Stimulated activated CD4-positive, alpha-beta T cell treated with anti-CD3 and anti-CD28 coated beads, Interleukin-2, amount 100 ng/mL, for 48 hours (primary cell): Measurements from ENCODE around the gene TPRG1.
"Not testable (repeated sequence)": the region's sequence is repeated elsewhere in the genome, so short reads cannot be mapped to it uniquely, and the experiment has no call there.

Experiments used
- DNase-seq, 2 donors: peaks; one replicate each; pipeline ENCODE4 v3.0.0-alpha.2; 2020

TPRG1 gene

DNA sequence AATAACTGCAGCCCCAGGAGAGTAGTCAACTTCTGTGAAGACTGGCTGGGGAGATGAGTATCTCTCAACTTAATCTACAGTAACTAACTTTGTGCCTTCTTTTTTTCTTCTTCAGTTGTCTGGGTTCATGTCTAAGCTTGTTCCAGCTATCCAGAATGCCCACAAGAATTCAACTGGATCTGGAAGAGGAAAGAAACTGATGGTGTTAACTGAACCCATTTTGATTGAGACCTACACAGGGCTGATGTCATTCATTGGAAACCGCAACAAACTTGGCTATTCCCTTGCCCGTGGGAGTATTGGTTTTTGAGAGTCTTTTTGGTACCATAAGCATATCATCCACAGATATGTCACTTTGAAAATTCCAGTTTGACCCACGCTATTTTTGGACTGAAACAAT is 148.7 kb downstream of the TPRG1 start:
- DNase-seq = no peak

DNA sequence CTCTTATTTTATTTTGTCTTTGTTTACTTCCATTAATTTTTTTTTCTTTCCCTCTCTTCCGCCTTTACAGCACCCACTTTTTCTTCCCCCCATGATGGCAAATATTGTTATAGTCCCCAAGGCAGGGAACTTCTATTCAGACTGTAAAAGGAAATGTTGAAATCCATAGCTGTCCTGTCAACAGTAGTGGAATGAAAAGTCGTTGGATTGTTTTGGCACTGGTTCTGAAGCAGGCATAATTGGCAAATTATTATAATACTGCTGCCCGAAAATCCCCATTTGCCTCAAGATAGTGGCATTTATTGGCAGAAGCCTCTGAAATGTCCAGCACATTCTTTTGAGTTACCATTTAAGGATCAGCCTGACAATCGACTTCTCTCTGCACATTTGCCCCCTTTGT is 150.6 kb downstream of the TPRG1 start:
- no peak for DNase-seq

DNA sequence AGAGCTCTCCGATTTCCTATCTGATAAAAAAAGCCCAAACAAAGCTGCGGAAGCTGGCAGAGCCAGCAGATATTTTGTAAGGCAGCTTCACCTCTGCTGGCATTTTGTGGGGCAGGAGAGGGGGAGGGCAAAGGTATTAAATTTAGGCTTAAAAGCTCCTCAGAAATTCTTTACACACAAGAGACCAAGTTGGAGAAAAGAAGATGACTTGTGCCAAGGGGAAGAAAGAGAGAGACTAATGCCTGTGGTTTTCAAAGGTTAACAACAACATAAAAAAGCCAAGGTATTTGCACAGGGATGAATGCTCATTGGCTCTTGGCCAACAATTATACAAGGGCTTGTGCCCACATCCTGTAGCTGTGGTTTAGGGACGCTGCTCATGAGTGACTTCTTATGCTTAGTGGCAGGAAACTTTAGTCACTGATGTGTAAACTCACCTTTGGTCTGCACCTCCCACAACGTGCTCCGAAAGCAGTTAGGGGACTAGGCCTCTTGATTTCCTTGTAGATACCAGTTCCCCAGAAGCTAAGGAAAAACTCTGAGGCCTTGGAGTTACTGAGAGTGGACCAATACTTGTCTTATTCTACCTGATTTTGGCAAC is 152.9 kb downstream of the TPRG1 start:
- peak; percentile 56 to 63 for DNase-seq

DNA sequence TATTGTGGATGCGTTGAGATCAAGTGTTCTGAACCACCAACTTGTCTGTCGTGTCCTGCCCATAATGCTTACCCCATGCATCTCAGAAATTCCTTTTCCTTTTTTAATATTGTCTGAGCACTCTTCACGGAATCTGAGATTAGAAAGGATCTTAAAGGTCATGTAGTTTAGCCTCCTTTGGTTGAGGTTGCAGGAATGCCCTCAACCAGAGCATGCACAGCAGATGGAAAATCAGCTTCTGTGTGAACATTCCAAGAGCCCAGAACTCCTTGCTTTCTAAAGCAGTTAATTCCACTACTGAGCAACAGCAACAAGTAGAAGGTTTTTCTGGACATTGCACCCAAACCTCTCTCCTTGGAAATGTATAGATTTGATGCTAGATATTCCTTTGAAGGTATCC is 153.7 kb downstream of the TPRG1 start:
- DNase-seq = no peak

DNA sequence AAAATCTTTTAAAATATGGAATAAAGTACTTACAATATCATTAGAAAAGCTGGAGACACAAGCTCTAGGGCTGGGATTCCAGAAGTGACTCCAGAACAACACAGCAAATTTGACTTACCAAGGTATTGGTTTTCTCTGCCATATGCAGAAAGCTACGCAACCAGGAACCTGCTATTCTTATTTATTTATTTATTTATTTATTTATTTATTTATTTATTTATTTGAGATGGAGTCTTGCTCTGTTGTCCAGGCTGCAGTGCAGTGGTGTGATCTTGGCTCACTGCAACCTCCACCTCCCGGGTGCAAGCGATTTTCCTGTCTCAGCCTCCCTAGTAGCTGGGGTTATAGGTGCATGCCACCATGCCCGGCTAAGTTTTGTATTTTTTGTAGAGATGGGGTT is 157.9 kb downstream of the TPRG1 start:
- not testable (repeated sequence) for DNase-seq

DNA sequence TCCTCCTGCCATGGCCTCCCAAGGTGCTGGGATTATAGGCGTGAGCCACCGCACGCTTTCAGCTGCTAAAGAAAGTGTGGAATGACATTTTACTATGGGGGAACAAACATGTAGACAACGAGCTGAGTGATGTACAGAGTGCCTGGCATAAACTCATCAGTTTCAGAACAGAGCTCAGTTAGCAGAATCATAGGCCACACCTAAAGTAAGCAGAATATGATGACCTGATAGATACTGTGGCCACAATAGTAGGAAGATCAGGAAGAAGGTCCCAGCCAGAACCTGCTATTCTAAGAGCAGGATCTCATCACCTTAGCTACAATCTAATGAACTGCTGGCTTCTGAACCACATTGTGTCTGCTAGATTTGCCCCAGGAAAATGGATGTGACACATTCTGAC is 158.3 kb downstream of the TPRG1 start:
- no peak for DNase-seq

DNA sequence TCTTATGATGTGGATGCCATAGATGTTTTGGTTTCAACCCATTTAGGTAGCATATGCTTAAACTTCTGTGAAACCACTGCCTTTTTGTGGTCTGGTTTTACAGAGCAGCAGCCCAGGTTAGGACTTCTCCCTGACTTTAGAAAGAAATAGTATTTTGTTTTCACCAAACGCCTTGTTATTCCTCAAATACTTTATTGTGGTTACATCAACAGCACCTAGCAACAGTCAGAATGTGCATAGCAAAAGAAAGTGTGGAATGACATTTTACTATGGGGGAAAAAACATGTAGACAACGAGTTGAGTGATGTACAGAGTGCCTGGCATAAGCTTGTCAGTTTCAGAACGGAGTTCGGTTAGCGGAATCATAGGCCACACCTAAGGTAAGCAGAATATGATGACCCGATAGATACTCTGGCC is 159.2 kb downstream of the TPRG1 start:
- no peak for DNase-seq

DNA sequence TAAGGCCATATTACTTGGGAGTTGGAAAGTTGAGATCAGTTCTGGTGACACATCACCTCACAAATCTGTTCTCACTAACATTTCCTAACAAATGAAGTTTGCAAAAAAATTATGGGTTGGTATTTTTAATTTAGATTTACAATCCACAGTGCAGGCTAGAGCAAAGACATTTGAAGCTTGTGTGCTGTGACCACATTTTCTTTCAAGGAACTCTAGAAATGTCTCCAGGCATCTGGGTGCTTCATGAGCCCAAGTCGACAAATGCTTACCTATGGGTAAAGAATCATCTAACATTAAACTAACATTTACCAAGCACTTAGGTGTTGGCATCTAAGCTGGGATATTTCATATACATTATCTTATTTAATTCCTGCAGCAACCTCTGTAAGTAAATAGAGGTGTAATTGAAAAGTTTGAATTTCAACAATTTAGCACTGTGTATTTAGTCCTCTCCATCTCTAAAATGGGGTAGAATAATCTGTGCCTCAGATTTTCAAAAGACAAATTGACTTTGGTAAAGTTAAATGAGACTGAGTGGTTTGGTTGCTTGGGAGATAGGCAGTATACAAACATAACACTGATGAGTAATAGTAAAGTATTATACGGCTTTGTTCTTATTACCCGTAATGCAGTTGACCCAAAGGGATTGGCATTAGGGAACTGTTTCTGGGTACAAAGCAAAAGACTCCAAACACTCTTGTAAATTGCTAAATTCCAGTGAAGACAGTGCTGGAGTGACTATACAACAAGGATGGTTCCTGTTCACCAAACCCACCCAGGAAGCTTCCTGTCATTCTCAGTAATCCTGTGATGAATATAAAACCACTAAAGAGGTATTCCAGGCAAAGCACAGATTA is 162.5 kb downstream of the TPRG1 start:
- DNase-seq = no peak

DNA sequence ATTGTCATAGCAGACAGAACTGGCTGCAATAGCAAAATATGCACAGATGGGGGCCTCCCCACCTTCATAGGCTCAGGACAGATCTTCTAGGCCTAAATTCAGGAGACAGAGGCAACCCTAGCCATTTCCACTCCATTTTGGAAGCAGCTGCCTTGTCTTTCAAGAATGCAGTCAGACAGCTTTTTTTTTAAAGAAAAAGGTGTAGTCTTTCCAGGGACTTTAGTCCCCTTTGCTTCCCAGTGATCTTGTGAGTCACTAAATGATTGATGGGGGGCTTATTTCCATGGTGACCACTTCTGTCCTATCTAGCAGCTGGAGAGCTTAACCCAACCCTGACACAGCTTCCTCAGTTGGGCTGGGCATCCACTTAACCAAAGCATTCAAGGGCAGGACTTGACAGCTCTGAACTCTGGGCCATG is 165.9 kb downstream of the TPRG1 start:
- no peak for DNase-seq

DNA sequence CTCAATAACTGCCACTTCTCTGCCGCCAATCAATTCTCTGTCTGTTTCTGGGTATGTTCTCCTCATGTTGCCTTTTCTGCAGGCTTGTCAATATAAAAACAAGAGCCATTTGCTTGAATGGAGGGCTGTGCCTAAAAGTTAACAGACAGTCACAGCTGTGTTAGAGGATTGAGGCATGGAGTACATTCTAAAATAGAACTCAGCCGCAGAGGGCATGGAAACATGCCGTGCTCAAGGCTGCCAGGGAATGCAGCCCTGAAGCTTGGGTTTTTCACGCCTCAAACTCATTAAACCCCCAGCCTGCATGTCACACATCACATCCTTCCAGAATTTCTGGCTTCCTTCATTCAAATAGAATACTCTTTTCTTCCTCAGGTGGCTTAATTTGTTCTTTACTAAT is 166.6 kb downstream of the TPRG1 start:
- no peak for DNase-seq

DNA sequence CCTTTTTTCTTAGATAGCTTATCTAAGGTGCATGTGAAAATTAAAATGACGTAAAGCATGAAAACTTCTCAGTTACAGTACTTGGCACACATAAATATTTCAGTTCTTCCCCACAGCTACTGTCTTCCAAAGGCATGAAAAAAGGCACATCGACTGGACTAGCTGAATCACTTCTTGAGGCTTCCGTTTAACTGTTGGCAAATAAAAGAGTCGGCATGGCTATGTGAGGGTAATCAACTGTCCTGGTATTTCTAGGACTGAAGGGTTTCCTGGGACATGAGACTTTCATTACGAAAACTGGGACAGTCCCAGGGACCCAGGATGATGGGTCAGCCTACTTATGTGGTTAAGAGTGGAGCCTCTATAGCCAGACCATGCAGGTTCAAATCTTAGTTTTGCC is 168.2 kb downstream of the TPRG1 start:
- DNase-seq = no peak

DNA sequence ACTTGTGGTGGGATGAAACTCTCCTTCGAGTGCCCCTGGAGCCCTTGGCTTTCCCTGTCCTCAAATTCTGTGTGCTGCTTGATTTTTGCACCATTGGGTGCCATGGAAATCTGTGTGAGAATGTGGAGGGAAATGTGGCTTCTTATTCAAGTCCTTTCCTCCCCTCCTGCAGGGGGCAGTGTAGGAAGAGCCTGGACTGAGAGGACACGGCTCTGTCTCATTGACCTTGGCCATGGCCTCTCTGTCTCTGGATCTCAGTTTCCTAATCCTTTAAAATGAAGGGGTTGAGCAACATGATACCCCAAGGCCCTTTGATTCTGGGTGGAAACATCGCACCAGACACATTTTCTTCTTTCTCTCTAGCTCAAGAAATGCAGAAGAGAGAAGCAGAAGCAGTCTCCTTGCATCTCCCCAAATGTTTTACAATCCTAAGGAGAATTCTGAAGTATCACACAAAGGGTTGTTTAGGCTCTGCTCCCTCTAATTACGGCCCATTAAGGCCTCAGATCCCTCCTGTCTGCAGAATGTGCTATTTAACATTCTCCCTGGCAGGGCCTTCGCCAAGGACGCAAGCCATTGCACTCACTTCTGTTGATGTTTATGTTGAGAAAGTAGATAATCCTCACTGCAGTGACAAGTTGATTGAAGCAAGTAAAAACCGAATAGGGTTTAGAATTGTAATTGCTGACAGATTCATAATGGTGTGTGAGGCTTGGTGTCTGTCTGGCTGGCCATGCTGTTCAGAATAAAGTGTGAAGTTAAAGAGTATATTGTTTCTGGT is 169.1 kb downstream of the TPRG1 start:
- no peak for DNase-seq

DNA sequence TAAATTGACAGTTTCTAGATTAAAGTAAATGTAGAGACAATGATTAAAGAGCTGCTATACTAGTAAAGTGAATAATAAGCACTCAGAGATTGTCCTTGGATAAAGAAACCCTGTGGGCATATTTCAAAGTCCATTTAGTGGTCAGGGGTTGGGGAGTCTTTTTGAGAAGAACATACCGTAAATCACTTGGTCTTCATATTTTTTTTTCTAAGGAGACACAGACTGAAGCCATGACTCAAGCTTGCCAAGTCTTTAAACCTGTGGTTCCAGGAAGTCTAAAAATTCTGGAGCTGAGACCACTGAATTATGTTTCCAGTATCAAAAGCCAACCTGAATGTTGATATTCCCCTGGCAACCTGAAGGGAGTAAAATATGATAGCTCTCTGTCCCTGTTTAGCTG is 171.0 kb downstream of the TPRG1 start:
- DNase-seq = no peak

DNA sequence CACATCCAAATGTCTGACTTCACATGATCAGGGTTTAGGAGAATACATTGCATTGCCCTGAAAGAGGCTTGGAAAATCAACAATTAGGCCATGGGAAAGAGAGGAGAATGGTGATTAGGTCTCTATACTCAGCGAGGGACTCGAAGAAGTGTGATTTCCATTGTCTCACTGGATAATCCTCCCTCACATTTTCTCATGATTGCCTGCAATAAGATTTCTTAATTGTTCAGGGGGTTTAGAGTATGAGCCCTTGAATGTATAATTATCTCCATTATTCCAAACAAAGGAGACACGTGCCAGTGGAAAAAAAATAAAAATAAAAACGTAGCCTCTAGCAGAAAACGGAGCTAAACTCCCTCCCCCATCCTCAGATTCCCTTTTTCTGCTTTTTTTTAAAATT is 173.2 kb downstream of the TPRG1 start:
- DNase-seq = no peak

DNA sequence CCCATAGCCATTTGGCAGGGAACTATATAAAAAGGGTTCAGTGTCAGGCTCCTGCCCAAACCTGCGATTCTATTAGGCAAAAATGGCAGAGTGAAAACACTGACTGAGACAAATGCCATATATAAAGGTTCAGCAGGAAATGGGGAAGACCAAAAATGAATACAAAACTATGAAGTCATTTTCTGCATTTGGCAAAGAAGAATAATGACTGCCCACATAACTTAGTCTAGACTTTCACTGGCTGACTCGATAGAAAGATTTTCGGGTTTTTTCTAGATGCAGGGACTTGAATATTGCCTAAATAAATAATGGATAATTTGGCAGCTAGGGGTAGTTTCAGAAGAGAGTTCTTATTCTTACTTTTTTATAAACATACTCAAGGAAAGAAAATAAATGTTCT is 178.0 kb downstream of the TPRG1 start:
- DNase-seq = no peak

DNA sequence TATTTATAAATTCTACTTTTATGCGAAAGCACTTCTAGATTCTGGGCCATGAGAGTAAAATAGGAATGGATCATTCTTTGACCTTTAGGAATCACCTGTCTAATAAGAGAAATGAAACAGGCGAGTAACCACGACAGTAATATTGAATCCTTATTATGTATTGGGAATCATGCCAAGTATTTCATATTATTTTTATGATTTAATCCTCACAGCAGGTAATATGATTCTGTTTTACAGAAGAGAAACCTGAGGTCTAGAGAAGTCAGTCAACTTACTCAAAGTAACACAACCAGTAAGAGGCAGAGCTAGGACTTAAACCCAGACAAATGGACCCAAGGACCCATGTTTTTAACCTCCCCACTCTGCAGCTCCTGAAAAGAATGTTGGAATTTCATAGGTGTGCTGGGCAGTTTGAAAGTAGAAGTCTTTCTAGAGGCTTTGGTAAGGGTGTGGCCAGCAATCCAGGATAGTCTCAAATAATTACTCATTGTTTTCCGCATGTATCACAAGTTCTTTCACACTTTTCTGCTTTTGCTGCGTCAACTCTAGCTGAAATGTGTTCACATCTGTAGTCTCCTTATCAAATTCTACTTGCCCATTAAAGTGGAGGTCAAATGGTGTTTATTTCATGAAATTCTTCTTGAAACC is 181.7 kb downstream of the TPRG1 start:
- no peak for DNase-seq

DNA sequence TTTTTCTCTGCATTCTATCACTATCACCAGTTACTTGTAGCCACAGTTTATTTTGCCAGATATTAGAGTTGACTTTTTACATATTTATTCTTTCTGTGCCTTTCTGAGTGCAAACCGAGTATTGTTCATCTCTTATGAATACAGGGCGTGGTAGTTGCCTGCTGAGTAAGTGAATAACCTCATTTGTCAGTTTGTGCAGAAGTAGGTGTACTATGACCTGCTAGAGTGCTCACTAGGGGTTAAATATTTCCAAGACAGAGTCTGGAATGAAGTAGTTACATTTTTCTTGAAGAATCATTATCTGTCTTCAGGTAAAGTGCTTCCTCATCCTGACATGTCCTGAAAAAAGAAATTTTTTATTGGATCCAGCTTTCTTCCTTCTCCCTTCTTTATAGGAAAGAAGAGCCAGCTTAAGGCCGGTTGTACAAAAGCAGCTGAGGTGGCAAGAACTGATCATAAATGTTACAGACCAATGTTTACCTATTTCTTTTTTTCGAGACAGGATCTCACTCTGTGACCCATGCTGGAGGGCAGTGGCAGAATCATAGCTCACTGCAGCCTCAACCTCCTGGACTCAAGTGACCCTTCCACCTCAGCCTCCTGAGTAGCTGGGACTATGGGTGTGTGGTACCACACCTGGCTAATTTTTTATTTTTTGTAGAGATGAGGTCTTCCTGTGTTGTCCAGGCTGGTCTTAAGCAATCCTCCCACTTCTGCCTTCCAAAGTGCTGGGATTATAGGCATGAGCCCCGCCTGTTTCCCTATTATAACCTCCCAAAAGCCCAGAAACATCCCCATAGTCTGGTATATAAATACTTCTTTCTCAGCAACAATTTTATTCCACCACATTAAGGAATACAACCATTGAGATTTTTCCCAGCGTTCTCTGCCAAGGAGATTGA is 182.5 kb downstream of the TPRG1 start:
- no peak for DNase-seq

DNA sequence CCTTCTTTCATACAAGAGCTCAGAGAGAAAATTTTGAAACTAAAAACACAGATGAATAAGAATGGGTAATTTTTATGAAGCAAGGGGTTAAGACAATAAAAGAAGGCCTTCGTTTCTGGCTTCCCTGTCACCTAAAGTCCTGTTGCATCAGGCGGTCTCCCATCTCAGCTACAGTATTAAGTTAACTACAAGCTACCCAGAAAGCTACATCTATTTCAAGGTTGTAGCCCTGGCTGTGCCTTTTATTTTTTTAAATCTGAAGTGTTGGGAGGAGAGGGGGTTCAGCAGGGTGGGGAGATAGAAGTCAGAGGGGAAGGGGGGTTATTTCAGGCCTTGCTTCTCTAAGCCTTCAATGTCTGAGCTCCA is 183.3 kb downstream of the TPRG1 start:
- no peak for DNase-seq

DNA sequence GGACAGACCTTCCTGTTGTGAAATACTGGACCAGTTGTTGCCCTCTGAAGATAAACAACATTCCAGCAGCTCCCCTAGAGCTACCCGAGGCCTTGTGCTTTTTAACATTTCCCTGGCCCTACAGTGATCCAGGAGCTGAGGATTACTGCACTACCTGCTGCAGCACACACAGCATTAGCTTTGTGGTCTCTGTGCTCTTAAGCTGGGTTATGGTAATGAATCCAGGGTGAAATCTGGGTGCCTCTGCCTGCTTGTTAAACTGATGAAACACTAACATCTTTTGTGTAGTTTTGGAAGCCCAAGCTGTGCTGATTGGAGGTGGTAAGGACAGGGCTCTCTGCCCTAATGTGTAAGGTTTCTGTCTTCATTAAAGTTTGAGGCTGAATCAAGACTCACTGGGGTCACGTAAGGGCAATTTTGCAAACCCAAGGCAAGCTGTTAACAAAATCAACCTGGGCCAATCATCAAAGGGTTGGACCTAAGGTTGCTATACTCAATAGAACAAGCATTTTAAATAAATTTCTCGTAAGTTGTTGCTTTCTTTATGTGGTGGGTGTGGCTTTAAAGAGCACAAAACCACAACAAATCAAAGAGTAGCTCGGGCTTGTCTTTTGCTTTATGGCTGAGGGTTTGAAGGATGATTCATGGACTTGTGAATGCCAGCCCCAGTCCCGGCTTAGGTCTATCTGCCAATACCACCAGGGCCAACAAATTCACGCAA is 183.9 kb downstream of the TPRG1 start:
- DNase-seq = peak in 1 of 2 donors; percentile 20

DNA sequence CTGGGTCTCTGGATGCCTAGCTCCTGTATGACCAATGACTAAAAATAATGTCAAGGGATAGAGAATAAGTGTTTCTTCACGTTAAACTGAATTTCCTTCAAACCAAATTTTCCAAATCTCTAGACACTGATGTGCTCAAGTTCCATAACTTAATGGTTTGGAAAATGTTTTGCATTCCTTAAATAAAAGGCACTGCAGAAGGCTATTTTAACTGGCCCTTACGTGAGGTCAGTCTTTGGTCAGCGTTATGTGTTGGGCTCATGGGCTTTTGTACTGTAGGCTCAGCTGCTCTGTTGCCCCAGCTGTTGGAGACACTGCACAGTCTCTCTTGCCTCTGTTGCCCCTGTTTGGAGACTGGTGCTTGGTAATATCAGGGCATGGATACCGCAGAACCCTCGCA is 188.5 kb downstream of the TPRG1 start:
- no peak for DNase-seq

DNA sequence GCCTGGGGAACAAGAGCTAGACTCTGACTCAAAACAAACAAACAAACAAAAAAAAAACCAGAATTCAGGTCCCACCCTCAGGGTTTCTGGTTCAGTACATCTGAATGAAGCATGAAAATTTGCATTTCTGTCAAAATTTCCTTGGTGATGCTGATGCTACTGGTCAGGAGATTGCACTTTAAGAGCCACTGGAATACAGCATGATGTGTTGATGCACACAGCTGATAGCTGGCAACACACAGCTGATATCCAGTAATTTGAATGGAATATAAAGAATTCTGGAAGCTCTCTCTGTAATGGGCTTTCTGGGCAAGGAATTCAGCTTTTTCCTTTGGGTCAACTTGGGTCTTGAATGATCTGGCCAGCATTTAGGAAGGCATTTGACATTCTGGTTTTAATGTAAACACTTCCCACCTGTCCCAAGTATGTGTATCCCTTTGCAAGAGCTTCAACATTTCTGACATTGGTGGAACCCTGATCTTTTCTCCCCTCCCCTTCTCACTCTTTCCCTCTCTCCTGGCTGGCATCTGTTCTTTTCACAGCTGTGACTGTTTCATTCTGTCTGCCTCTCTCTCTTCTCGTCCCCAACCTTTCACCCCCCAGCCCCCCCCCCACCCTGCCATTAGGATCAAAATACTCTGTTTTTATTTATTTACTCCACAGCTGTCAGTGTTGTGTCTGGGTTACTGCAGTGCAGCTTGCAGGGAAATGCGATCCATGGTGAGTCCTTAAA is 189.5 kb downstream of the TPRG1 start:
- no peak for DNase-seq
